Hematopoietic multipotent progenitor cell treated with erythropoietin and hydrocortisone succinate and interleukin-3 and kit ligand, for 4 days (in vitro differentiated cells): Measurements from ENCODE around the gene CARD6.
"Not testable (repeated sequence)": the region's sequence is repeated elsewhere in the genome, so short reads cannot be mapped to it uniquely, and the experiment has no call there.

ENCODE experiments used
- DNase-seq: peaks from one replicate; pipeline ENCODE4 v3.0.0-alpha.2; 2015

Gene CARD6

GRCh38 chr5:40841068-40841805, at the start of gene CARD6:
Gene CARD6, plus strand, starts transcription at chr5:40841367. Its CDS starts 16 bp downstream, at chr5:40841383.
- peak; percentile 76 for DNase-seq

- DNase-seq = peak; percentile 37
These were observed 49.4 kb upstream of the CARD6 start for GRCh38 chr5:40791715-40792139.

DNA sequence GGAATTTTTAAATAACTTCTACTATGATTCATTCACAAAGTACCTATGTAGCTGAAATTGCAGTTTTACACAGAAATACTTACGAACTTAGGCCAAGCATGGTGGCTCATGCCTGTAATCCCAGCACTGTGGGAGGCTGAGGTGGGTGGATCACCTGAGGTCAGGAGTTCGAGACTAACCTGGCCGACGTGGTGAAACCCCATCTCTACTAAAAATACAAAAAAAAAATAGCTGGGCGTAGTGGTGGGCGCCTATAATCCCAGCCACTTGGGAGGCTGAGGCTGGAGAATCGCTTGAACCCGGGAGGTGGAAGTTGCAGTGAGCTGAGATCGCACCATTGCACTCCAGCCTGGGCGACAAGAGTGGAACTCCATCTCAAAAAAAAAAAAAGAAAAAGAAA, 48.5 kb upstream of the CARD6 start:
- not testable (repeated sequence) for DNase-seq

GRCh38 chr5:40794340-40794739, 46.8 kb upstream of the CARD6 start:
- DNase-seq = not testable (repeated sequence)

DNA sequence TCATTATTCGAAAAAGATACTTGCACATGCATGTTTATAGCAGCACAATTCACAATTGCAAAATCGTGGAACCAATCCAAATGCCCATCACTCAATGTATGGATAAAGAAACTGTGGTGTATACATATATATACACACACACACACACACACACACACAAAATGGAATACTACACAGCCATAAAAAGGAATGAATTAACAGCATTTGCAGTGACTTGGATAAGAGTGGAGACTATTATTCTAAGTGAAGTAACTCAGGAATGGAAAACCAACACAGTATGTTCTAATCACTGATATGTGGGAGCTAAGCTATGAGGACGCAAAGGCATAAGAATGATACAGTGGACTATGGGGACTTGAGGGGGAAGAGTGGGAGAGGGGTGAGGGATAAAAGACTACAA, 46.3 kb upstream of the CARD6 start:
- DNase-seq = not testable (repeated sequence)

- peak; percentile 51 for DNase-seq
These were observed 44.7 kb upstream of the CARD6 start for GRCh38 chr5:40796487-40796889.

DNA sequence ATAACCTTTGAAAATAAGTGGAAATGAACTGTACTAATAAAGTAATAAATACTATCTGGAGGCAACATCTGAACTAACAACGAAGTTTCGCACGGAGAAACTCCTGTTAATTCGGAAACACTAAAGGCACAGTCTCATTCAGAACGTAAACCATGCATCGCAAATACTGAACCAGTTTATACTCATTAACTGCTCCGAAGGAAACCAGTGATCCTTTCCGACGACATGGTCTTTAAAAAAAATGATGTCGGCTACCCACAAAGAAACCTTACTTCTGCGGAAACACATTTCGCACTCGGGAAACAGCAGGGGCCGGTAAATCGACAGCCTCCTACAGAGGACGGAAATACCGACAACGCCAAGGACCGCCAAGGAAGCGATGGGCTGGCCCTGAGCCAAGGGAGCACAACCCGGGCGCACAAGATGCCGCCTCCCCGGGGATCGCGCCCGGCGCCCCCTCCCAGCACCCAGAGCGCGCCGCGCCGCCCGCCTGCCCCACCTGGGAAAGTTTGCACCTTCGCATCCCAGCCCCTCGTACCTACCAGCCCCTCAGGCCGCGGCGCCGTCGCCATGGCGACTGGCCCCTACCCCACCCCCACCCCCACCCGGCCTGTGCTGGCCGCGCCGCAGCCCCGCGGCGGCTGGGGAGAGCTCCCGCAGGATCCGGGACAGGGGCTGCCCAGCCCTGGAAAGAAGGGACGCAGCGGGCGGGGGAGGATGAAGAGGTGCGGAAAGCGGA, 43.7 kb upstream of the CARD6 start:
- peak; percentile 91 for DNase-seq

GRCh38 chr5:40798012-40798800, 43.0 kb upstream of the CARD6 start, which contains the start of gene PRKAA1:
Gene PRKAA1, minus strand, starts transcription at chr5:40798374. Its CDS starts 185 bp downstream, at chr5:40798189.
- DNase-seq = peak; percentile 96

DNA sequence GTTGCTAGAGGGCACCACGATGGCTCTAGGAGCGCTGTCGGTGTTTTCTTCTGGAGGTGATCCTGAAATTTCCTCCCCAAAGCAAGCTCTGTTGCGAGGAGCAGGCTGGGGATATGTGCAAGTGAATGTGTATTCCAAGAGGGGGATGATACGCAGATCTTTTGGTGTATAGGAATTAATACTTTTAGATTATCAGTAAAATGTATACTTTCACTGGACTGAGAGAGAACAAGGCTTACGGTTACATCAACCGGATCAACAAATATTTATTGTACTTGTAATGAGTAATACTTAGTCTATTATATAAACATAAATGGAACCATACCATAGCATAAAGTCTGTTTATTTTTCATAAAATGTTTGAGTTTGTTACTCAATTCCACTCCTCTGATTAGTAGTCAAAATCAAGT, 42.4 kb upstream of the CARD6 start:
- no peak for DNase-seq

- peak; percentile 23 for DNase-seq
These were observed 41.9 kb upstream of the CARD6 start for GRCh38 chr5:40799258-40799657.

DNA sequence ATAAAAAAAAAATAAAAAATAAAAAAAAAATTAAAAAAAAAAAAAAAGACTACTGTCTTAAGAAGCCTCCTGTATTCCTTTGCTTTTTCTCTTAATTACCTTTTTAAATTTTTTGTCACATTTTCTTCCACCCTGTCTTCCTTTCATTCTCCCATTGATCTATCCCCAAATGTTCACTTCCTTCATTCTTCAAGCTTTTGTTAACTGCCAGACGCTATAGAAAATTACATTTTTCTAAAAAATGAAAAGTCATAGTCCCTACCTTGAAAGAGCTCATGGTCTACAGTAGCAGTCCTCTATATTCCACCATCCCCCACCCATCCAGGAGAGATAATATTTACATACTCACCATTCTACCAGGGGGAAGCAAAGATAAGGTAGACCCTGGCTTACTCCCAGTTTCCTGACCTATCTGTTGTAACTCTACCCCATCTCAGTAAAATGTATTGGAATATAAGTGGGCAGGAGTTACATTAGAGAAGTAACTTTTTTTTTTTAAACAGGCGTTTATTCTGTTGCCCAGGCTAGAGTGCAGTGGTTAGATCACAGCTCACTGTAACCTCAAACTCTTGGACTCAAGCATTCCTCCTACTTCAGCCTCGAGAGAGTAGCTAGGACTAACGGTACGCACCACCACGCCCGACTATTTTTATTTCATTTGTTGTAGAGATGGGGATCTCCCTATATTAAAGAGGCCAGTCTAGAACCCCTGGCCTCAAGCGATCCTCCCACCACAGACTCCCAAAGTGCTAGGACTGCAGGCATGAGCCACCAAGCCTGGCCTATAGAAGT, 39.2 kb upstream of the CARD6 start:
- DNase-seq = peak; percentile 93

- DNase-seq = no peak
These were observed 29.0 kb upstream of the CARD6 start for GRCh38 chr5:40812125-40812524.

DNA sequence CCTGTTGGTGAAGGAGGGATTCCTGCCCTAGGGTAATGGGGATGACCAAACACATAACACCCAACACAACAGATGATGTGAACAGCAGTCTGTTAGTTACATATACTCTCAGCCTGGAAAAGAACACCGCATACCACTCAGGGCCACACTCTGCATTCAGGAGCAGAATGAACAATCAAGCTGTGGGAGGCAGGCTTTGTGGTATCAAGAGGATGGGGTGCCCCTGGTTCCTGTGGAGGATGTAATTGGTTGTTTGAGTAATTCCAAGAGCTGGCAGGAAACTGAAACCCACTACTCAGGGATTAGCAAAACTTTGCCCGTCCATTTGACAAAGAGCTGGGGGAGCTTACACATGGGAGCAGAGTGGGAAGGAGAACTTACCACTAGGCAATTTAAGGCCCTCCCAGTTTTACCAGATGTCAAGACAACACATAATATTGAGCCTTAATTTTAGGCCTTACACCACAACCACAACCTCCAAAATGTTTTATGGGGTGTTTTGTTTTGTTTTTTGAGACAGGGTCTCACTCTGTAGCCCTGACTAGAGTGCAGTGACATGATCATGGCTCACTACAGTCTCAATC, 27.4 kb upstream of the CARD6 start:
- DNase-seq = no peak

DNA sequence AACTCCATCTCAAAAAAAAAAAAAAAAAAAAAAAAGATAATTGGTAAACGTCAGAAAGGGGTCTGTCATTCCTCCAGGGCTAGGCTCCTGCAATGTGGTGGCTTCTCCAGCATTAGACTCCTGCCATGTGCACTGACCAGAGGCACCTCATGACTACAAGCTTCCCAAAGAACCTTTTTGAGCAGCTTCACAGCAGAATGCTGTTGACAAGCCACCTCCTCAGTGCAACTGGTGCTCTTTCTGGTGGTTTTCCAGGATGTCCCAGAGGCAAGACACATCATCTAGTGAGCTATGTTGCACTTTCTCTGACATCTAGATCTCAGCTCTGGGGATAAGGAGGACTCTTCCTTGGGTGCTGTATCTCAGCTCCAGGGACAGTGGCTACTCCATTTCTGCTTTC, 17.7 kb upstream of the CARD6 start:
- DNase-seq = no peak

DNA sequence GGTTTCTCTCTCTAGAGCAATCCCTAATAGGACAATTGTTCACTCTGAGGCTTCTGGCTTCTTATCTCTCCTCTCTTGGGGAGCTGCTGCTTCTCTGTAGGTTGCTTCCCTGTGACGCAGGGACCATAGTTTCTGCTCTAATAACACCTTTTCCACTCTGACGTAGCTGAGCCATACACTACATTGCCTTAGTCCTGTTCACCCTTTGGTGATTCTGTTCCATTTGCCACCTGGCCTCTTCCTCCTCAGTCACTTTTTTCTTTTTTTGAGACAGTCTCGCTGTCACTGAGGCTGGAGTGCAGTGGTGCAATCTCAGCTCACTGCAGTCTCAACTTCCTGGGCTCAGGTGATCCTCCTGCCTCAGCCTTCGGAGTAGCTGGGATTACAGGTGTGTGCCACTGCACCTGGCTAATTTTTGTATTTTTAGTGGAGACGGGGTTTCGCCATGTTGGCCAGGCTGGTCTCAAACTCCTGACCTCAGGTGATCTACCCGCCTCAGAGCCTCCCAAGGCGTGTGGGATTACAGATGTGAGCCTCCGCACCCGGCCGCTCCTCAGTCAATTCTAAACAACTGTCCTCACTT, 15.6 kb upstream of the CARD6 start:
- DNase-seq = peak; percentile 53

DNA sequence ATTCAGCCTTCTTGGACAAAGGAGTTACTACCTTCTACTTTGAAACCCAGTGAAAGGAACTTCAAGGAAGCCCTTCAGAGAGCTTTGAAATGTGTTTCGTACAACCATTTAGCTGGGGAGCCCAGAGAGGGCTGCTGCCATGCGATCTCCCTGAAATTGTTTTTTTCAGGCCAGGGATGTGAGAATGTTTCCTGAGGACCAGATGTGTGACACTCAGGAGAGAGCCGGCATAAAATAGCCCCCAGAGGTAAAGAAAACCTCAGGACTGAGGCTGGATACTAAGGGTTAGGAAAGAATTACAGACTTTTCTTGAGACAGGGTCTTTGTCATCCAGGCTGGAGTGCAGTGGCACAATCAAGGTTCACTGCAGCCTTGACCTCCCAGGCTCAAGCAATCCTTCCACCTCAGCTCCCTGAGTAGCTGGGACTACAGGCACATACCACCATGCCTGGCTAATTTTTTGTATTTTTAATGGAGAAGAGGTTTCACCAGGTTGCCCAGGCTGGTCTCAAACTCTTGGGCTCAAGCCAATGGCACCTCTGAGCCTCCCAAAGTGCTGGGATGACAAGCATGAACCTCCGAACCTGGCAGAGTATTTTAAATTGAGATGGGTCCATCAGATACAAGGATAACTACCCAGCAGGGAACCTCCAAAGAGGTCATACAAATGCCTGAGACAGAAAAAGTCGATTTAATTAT, 14.5 kb upstream of the CARD6 start:
- DNase-seq = no peak

DNA sequence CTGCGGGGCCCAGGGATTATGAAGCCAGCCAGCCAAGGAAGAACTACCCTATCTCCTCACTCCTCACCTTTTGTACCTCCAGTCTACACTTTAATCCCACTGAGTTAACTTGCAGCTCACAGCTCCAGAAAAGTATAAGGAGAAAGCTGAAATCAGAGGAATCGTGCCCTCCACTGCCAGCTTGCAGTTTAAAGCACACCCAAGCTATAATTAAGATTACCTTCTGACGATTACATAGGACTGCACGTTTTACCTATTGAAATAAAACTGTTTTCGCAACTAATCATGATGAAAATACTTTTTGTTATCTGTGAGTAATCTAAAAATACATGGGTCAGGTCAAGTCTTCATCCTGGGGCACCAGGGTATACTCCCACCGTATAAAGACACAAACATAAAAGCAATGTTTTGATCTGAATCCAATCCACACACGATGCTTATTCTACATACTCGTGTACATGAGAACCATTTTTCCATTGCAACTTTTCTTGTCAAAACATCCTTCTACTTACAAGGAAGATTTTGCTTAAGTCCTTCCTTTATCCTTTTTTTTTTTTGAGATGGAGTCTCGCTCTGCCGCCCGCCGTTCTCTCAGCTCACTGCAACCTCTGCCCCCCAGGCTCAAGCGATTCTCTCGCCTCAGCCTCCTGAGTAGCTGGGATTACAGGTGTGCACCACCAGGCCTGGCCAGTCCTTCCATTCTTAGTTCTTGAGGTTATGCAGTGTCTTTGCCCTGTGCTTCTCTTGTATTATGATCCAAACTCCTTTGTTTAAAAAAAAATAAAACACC, 13.8 kb upstream of the CARD6 start:
- no peak for DNase-seq

DNA sequence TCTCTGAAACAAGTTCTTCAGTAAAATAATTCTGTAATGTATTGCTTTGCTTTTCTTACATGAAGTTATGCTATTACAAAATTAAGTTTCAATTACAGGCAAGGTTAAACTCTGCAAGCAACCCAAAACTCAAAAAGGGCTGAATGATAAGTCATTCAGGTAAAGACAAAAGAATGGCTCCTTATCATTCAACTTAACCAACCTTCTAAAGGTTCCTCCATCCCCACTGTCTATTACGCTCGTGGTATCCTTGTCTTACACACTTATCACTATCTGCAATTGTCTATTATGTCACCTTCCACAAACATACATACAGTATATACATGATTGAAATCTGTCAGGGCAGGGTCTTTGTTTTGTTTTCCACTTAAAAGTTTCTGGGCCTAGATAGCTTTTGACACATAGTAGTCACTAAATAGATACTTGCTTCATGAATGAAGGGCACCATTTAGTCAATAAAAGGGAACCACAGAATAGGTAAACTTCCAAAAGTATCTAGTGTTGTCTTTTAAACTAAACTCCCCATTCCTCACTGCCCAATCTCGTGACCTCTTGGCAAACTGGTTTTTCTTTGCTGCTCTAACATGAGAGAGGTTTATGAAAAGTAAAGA, 13.0 kb upstream of the CARD6 start:
- DNase-seq = peak; percentile 28
